HG02970 (cell line): ENCODE results near the gene KCNN1.
"Not testable (repeated sequence)": the region's sequence is repeated elsewhere in the genome, so short reads cannot be mapped to it uniquely, and the experiment has no call there.

Source experiments
- ATAC-seq: cut with Tn5 transposase; IDR thresholded peaks from one replicate; pipeline ENCODE4 v1.9.1; 2021; ENCODE audit warnings: mild to moderate bottlenecking, moderate library complexity, moderate number of reproducible peaks; ENCODE audit not compliant: unreplicated experiment, low FRiP score

The KCNN1 gene

DNA sequence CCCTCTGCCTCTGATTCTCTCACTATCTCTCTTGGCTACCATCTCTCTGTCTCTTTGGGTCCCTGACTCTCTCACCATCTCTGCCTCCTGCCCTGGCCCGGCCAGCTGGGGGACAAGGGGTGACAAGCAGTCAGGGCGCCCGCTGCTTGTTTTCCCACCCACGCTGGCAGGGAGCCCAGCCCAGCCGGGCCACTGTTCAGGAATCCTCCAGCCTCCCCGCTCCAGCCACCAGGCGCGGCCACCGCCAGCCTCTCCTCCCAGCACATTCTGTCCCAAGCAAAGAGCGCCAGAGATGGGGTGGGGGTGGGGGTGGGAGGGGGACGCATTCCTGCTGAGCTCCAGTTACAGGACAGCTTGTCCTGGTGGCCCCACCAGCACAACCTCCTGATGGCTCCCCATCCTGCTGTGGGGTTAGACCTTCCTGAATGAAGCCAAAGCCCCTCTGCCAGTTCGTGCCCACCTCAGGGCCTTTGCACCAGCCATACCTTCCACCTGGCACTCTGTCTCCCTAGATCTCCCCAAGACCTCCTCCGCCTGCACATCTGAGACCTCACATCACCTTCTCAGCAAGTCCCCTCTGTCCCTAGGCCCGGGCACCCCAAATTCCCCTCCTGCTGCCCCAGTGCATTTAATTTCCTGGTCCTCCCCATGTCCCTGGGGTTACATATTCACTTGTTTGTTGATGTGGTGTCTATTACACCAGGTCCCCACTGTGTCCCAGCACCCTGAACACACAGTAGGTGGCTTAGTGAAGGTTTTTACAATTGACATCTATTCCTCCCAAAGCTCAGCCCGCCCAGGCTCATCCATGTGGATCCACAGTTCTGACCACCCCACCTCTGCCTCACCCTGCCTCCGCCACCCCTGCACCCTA is 53.5 kb downstream of the KCNN1 start:
- no peak for ATAC-seq

DNA sequence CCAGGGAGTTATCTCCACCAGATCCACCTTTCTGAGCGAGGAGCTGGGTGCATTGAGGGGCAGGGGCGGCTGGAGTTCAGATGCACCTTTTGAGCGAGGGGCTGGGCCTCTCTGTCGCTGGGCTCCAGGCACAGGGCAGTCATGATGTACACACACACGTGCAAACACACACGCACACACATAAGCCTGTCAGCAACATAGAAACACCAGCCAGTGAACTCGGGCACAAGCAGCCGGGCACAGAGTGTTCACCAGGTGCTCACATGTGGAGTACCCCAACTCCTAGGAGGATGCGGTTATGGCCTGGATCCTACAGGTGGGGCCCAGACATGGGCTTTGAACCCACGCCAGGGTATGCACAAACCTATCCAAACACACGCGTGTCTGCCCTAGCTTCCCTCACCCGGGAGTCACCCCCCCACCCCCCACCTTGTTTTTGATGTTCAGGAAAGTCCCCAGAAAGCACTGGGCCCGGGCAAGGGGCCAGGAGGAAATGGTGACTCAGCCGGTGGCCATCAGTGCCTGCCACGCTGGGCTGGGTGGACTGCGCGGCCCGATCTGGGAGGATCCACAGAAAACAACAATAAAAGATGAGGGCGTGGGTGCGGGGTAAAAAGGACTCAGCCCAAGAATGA is 54.3 kb downstream of the KCNN1 start:
- ATAC-seq, result no peak

DNA sequence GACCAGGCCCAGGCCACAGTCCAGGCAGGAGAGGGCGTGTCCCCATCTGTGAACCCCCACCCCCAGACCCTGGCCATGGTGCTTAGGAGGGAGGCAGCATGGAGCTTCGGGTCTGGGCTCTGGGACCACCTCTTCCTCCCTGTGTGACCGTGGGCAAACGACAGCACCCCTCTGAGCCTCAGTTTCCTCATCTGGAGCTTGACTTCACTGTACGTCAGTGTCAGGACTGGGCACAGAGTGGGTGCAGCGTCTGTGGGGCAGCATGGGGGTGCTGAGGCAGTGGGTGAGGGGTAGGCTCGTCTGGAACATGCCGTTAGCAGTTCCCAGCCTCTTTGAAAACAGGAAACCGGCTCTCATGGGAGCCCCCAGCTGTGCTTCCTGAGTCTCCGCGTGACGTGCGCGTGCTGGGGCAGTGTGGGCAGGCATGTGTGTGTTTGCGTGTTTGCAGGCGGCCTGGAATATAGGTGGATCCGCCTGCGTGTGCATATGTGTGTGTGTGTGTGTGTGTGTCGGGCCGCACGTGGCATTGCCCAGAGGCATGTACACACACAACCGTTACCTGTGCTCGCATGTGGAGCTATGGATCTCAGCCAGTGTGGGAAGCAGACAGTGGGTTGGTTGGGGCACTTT is 56.8 kb downstream of the KCNN1 start:
- ATAC-seq, result no peak

DNA sequence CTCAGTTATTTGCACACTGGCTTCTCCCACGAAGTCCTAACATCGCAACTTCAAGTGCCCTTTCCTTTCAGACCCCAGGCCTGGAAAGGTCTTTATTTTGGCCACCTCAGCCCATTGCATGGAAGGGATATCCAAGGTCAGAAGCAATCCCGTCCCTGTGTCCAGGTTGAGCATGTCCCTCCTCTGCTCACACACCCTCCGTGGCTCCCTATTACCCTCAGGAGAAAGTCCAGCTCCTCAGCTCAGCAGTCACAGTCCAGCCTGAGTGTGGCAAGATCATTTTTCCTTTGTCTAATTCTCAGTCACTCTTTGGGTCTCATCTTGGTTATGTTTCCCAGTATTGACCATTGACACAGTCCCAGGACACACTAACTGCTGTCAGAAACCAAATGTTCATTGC is 60.2 kb downstream of the KCNN1 start:
- no peak for ATAC-seq

DNA sequence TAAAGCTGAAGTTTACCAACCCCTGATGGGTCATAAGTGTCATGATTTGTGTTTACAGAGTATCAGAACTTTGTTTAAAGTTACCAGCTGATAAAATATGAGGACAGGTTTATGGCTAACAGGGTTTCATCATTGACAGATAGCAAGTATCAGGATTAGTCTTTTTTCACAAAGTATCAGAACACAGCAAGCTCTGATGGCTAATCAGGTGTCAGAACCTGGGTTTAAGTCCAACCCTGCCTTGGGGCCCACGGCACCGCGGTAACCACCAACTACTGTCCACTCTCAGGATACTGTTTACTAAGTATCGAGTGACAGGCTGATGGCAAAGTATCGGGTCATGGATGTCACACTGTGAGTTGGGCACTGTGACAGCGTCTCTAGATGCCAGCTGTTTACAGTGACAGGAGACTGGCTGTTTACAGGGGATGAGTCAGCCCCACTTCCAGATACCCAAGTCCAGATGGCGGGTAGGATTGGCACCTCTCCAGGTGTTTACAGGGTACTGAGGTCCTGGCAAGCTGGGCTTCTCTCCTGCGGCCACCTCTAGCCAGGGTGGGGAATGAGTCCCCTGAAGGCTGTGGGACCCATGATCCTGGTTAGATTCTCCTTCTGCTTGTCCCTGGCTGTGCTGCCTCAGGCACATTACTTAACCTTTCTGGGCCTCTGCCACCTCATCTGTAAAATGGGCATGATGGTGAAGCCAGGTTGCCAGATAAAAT is 62.9 kb downstream of the KCNN1 start:
- no peak for ATAC-seq

DNA sequence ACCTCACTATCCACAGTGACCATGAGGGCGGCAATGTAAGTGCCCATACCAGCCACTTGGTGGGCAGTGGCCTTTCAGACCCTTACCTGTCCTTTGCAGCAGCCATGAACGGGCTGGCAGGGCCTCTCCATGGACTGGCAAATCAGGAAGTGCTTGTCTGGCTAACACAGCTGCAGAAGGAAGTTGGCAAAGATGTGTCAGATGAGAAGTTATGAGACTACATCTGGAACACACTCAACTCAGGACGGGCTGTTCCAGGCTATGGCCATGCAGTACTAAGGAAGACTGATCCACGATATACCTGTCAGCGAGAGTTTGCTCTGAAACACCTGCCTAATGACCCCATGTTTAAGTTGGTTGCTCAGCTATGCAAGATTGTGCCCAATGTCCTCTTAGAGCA is 64.5 kb downstream of the KCNN1 start:
- not testable (repeated sequence) for ATAC-seq

DNA sequence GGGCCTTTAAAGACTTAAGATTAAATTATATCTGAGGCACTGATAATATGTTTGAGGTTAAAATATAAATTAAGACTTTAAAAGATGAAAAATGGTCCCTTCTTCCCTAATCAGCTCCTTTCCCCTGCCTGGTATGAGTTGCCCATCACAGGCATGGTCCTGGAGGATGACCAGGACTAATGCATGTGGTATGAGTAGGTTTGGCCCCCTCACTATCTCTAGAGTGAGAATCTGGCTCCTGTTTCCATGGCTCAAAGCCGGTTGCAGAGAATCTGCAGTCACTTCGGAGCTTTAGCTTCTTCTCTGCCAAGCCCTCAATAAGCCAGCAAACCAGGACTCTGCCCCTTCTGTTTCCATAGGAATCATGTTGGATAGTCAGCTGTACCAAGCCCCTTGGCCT is 65.2 kb downstream of the KCNN1 start:
- not testable (repeated sequence) for ATAC-seq

DNA sequence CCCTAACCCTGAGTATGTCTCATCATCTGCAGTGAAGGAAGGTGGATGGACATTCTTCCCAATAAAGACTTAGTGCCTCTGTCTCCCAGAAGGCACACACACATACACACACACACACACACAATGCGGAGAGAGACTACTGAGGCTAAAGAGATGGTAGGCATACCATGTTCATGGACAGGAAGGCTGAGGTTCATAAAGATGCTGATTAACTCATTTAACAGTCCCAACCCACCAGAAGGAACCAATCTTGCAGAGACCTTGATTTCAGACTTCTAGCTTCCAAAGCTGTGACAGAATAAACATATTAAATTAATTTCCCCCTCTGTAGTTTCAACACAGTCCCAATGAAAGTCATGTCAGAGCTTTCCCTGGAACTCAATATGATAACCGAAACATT is 74.1 kb downstream of the KCNN1 start:
- no peak for ATAC-seq

DNA sequence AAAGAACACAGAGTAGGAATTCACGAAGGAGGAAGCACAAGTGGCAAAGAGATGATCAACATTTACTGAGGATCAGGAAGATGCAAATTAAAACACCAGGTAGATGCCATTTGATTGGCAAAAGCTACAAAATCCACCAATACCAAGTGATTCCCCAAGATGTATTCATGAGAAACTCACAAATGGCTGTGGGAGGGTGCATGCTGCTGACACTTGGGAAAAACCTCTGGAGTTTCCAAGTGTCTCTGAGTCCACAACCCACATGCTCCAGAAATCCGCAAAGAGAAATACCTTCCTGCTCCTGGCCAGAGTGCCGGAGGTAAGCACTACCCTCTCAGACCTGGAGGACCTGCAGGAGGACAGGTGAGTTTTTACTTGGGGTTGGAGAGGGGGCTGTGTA is 76.8 kb downstream of the KCNN1 start:
- ATAC-seq, result no peak

DNA sequence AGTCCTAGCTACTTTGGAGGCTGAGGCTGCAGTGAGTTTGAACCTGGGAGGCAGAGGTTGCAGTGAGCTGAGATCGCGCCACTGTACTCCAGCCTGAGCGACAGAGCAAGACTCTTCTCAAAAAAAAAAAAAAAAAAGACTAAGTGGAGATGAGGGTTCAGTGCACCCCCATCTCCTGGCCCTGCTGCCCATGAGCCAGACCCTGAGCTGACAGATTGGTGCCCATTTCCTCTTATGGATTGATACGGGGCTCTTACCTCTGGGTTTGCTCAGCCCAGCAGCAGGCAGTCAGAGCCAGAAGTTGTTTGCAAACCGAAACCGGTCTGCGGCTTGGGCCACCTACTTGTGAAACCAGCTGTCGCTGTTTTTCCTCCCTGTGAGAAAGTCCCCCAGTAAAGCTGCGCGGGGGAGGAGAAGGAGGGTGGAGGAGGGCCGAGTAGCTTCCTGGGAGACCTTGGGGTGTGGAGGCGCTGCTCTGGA is 78.0 kb downstream of the KCNN1 start:
- ATAC-seq, result peak; percentile 81

DNA sequence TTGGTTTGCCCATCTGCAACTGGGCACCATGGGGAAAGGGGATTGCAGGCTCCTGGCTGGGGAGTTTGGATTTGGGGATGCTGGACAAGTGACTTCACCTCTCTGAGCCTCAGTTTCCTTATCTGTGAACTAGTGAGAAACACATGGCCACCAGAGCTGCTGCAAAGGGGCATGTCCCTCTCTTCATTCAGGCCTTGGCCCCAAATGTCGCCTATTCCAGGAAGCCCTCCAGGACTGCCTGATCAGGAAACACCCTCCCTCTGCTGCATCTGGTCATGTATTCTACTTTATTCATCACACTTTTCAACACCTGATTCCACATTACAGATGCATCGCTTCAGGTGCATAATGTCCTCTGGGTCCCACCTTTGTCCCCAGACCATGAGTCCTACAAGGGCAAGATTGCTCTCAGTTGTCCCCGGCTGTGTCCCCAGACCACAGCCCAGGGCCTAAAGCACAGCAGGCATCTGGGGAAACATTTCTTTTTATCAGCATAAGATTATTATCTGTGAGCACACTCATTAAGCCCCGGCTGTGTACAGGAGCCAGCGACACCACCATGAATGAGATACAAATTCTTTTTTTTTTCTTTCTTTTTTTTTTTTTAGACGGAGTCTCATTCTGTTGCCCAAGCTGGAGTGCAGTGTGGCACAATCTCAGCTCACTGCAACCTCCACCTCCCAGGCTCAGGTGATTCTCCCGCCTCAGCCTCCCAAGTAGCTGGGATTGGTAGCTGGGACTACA is 78.6 kb downstream of the KCNN1 start:
- no peak for ATAC-seq

DNA sequence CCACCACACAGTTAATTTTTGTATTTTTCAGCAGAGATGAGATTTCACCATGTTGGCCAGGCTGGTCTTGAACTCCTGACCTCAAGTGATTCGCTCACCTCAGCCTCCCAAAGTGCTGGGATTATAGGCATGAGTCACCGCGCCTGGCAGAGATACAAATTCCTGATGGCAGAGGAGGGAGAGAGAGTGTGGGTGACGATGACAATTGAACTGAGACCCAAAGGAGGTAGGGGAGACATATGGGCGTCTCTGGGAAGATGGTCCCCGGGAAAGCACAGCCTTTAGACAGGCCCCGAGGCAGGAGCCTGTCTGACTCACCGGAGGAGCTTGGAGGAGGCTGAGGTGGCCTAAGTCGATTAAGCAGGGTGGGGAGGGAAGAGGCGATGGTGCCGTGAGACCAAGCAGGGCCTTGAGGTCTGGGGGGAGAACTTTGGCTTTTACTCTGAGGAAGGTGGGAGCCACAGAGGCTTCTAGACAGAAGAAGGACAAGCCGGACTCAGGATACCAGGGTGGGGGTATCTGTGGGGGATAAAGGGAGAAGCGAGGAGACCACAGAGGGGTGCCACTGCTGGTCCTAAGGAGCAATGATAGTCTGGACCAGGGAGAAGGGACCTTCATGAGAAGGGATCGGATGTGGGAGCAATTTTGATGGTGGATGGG is 79.3 kb downstream of the KCNN1 start:
- no peak for ATAC-seq

DNA sequence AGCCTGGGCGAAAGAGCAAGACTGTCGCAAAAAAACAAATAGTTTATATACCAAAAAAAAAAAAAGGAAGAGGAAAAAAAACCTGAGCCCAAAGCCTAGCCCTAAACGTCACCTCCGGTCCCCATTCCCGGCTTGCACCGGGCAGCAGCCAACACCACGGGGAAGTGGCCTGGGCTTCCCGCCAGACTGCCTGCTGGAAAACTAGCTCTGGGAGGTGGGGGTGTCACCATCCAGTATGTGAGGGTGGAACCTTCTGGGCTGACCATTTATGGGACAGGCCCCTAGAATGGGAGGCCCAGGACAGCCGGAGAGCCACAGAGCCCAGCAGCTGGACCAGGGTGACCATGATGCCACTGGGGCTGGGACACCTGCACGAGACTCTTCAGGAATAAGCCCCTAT is 82.5 kb downstream of the KCNN1 start:
- no peak for ATAC-seq
